Neural crest cell (in vitro differentiated cells): Measurements from ENCODE around the gene CHRDL2. TPM values are rescaled to one million over a fixed set of nuclear protein-coding genes. Genes with fewer than 3 reads are reported as not detected.
A peak's percentile ranks its signal among the peaks of the same experiment; 100 is the strongest.

Experiments used
- DNase-seq: peaks from one replicate; pipeline ENCODE4 v3.0.0; 2021; ENCODE audit warnings: low read depth, mixed read lengths, low spot score
- H3K27ac Mint-ChIP-seq: one replicate; pipeline ENCODE4 v1.8.0; 2021; ENCODE audit warnings: mild to moderate bottlenecking, mixed read lengths; ENCODE audit not compliant: unreplicated experiment
- H3K27me3 Mint-ChIP-seq: 2 replicates; pipeline ENCODE4 v1.8.0; 2021; ENCODE audit warnings: low read depth, mild to moderate bottlenecking, mixed read lengths
- H3K36me3 Mint-ChIP-seq: 2 replicates; pipeline ENCODE4 v1.8.0; 2021; ENCODE audit warnings: low read depth, mild to moderate bottlenecking, mixed read lengths
- H3K4me1 Mint-ChIP-seq: 2 replicates; pipeline ENCODE4 v1.8.0; 2021; ENCODE audit warnings: mixed read lengths
- H3K4me3 Mint-ChIP-seq: one replicate; pipeline ENCODE4 v1.8.0; 2021; ENCODE audit warnings: mild to moderate bottlenecking, mixed read lengths
- H3K9me3 Mint-ChIP-seq: 2 replicates; pipeline ENCODE4 v1.8.0; 2021; ENCODE audit warnings: mixed read lengths
- total RNA-seq: library from RNA; stranded (reverse); gene quantifications from 2 replicates; pipeline ENCODE4 v1.2.1, GENCODE V29; 2021
- TF ChIP-seq, protein P1 (sequence below): fragments of 200-600 bp; sonication (generic); conservative IDR thresholded peaks from 2 replicates; pipeline ENCODE4 v1.5.0; 2021; ENCODE audit warnings: antibody characterized with exemption, mild to moderate bottlenecking

The CHRDL2 gene
- total RNA-seq, 1 donor from 2014 or later, result 0.35 TPM

- peaks cover 4% of the 10 kb centered on the region for H3K36me3 Mint-ChIP-seq
- no peak for DNase-seq
- TF ChIP-seq, protein P1, sequence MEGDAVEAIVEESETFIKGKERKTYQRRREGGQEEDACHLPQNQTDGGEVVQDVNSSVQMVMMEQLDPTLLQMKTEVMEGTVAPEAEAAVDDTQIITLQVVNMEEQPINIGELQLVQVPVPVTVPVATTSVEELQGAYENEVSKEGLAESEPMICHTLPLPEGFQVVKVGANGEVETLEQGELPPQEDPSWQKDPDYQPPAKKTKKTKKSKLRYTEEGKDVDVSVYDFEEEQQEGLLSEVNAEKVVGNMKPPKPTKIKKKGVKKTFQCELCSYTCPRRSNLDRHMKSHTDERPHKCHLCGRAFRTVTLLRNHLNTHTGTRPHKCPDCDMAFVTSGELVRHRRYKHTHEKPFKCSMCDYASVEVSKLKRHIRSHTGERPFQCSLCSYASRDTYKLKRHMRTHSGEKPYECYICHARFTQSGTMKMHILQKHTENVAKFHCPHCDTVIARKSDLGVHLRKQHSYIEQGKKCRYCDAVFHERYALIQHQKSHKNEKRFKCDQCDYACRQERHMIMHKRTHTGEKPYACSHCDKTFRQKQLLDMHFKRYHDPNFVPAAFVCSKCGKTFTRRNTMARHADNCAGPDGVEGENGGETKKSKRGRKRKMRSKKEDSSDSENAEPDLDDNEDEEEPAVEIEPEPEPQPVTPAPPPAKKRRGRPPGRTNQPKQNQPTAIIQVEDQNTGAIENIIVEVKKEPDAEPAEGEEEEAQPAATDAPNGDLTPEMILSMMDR, result no peak
- H3K9me3 Mint-ChIP-seq, result no peaks in the 10 kb centered on the region
- no peak overlapping the region for H3K4me3 Mint-ChIP-seq
- H3K4me1 Mint-ChIP-seq, result no peaks in the 10 kb centered on the region
- H3K27me3 Mint-ChIP-seq, result no peaks in the 10 kb centered on the region
- H3K27ac Mint-ChIP-seq, result no peak overlapping the region
These were observed 58.8 kb downstream of the CHRDL2 start for GRCh38 chr11:74672332-74672955.

- Mint-ChIP-seq H3K9me3 (no peaks in the 10 kb centered on the region), H3K4me3 (no peak overlapping the region), H3K27me3 (no peaks in the 10 kb centered on the region), H3K4me1 (no peaks in the 10 kb centered on the region), H3K27ac (no peak overlapping the region), H3K36me3 (peaks cover 4% of the 10 kb centered on the region)
- TF ChIP-seq, protein P1, result no peak
- no peak for DNase-seq
These were observed 59.6 kb downstream of the CHRDL2 start for GRCh38 chr11:74671520-74672196.

DNA sequence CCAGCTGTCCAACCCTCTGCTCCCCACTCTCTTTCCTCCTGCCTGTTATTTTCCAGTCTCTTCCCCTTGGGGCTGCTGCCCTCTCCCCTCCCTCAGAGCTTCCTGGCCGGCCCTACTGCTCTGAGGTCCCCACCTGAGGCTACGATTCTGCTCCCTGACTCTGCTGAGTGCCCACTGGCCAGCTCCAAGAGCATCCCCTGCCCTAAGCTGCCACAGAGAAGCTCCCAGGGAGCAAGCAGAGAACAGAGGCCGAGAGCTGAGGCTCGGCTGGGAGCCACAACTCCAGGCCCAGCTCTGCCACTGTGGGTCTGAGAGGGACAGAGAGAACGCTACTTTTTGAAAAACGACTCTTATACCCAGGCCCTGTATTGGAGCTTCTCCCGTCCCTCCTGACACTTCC, 61.1 kb downstream of the CHRDL2 start:
- no peaks in the 10 kb centered on the region for H3K9me3 Mint-ChIP-seq
- no peak overlapping the region for H3K4me3 Mint-ChIP-seq
- H3K27ac Mint-ChIP-seq, result peak overlapping the region; percentile 67
- H3K4me1 Mint-ChIP-seq, result no peaks in the 10 kb centered on the region
- H3K27me3 Mint-ChIP-seq, result no peaks in the 10 kb centered on the region
- TF ChIP-seq, protein P1, result no peak
- no peak for DNase-seq
- H3K36me3 Mint-ChIP-seq, result peaks cover 4% of the 10 kb centered on the region

DNA sequence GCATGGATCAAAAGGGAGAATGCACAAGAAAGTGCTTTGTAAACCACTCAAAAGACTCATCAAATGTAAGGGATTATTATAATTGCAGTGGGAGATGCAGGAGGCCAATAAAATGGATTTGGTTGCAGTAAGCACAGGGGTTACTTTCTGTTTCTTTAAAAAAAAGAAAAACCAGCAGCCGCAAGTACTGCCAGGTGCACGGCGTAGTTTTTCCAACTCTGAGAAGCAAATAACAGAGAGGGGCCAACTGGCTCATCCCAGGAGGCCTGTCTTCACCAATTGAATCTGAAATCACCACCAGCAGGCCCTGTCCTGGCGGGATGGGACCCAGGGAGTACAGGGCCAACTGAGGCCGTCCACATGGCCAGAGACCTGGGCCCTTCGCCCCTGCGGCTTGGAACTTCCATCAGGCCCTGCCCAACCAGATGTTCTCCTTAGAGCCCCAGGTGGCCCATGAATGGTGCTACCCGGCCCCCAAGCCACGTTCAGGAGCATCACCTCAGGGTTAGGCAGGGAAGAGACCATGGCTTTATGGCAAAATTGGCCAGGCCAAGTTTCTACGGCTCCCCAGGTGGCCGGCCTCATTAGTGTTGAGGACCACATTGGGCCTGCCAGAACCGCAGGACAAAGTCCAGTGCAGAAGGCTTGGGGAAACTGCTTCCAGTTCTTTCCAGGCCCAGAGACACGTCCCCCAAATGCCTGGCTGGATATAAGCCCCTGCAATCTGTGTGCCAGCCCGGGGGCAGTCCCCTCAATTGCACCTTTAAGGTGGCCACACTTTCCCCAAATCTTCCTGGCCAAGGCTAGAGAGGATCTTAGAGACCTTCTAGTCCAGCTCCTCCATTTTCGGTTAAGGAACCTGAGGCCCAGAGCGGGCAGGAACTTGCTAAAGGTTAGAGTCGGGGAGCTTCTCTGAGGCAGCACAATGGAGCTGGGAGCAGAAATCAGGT, 61.7 kb downstream of the CHRDL2 start:
- Mint-ChIP-seq H3K9me3 (no peaks in the 10 kb centered on the region), H3K27ac (no peak overlapping the region), H3K4me3 (no peak overlapping the region), H3K36me3 (peaks cover 2% of the 10 kb centered on the region), H3K4me1 (no peaks in the 10 kb centered on the region), H3K27me3 (no peaks in the 10 kb centered on the region)
- TF ChIP-seq, protein P1, result no peak
- no peak for DNase-seq

- peaks cover 6% of the 10 kb centered on the region for H3K9me3 Mint-ChIP-seq
- peaks cover 31% of the 10 kb centered on the region for H3K36me3 Mint-ChIP-seq
- TF ChIP-seq, protein P1, result no peak
- H3K27me3 Mint-ChIP-seq, result no peaks in the 10 kb centered on the region
- H3K4me3 Mint-ChIP-seq, result no peak overlapping the region
- DNase-seq, result no peak
- H3K4me1 Mint-ChIP-seq, result no peaks in the 10 kb centered on the region
- H3K27ac Mint-ChIP-seq, result no peak overlapping the region
These were observed 67.9 kb downstream of the CHRDL2 start for GRCh38 chr11:74663315-74663714.
